HL-60 (cell line): Measurements from ENCODE around the gene HIGD2B.

ENCODE experiments used
- POLR2AphosphoS5 ChIP-seq: IDR thresholded peaks from 2 replicates; pipeline ENCODE4 v1.6.1; 2012; ENCODE audit warnings: low read depth
- SPI1 ChIP-seq: IDR thresholded peaks from 2 replicates; pipeline ENCODE4 v1.6.1; 2012; ENCODE audit warnings: low read depth, mild to moderate bottlenecking, borderline replicate concordance
- TF ChIP-seq, protein P1 (sequence below): IDR thresholded peaks from one replicate; pipeline ENCODE4 v1.5.1; 2011; ENCODE audit warnings: low read length, control low read depth, inconsistent platforms; ENCODE audit not compliant: insufficient read depth

DNA sequence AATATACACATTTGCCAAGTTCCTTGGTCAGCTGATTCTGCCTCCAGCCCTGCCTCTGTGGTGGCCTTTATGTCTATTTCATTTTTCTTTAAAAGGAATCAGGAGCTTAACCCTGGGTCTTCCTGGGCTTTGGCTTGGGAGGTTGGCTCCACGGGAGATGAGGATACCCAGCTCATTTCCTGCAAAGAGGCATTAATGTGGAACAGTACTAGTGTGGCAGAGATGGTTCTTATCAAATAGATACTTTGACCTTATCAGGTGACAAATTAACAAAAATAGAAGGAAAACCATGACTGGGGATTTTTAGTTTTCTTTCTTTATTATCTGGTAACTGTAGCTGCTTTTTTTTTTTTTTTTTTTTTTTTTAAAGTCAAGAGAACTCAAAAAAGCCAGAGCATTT lies 42.8 kb upstream of the HIGD2B start:
- TF ChIP-seq, protein P1, sequence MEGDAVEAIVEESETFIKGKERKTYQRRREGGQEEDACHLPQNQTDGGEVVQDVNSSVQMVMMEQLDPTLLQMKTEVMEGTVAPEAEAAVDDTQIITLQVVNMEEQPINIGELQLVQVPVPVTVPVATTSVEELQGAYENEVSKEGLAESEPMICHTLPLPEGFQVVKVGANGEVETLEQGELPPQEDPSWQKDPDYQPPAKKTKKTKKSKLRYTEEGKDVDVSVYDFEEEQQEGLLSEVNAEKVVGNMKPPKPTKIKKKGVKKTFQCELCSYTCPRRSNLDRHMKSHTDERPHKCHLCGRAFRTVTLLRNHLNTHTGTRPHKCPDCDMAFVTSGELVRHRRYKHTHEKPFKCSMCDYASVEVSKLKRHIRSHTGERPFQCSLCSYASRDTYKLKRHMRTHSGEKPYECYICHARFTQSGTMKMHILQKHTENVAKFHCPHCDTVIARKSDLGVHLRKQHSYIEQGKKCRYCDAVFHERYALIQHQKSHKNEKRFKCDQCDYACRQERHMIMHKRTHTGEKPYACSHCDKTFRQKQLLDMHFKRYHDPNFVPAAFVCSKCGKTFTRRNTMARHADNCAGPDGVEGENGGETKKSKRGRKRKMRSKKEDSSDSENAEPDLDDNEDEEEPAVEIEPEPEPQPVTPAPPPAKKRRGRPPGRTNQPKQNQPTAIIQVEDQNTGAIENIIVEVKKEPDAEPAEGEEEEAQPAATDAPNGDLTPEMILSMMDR: no peak
- TF ChIP-seq POLR2AphosphoS5 (no peak), SPI1 (no peak)
